Stimulated activated CD8-positive, alpha-beta memory T cell treated with anti-CD3 and anti-CD28 coated beads, Interleukin-12 subunit alpha, Interleukin-12 subunit beta, amount 100 ng/mL, for 1 hour (primary cell): Measurements from ENCODE around the gene PACRGL.
"Not testable (repeated sequence)": the region's sequence is repeated elsewhere in the genome, so short reads cannot be mapped to it uniquely, and the experiment has no call there.

Source experiments
- DNase-seq: peaks from one replicate; pipeline ENCODE4 v3.0.0-alpha.2; 2020; ENCODE audit warnings: low read depth

PACRGL gene

GRCh38 chr4:20723463-20723862 is 23.2 kb downstream of the PACRGL start:
- DNase-seq: no peak

GRCh38 chr4:20724915-20725314 is 24.7 kb downstream of the PACRGL start:
- no peak for DNase-seq

- no peak for DNase-seq
These were observed 35.7 kb downstream of the PACRGL start for GRCh38 chr4:20735931-20736330.

- DNase-seq: not testable (repeated sequence)
These were observed 45.7 kb downstream of the PACRGL start for GRCh38 chr4:20746000-20746399.

- DNase-seq: no peak
These were observed 52.4 kb downstream of the PACRGL start for GRCh38 chr4:20752641-20753040.

GRCh38 chr4:20754036-20754435 is 53.8 kb downstream of the PACRGL start:
- no peak for DNase-seq

GRCh38 chr4:20760053-20760452 is 59.8 kb downstream of the PACRGL start:
- DNase-seq: no peak

- no peak for DNase-seq
These were observed 61.1 kb downstream of the PACRGL start for GRCh38 chr4:20761382-20761781.

- DNase-seq: no peak
These were observed 61.6 kb downstream of the PACRGL start for GRCh38 chr4:20761826-20762225.

GRCh38 chr4:20764366-20764992 is 64.2 kb downstream of the PACRGL start:
- DNase-seq: no peak

GRCh38 chr4:20773144-20773997 is 73.1 kb downstream of the PACRGL start:
- peak; percentile 0 for DNase-seq

GRCh38 chr4:20778896-20779295 is 78.6 kb downstream of the PACRGL start:
- no peak for DNase-seq

- not testable (repeated sequence) for DNase-seq
These were observed 82.9 kb downstream of the PACRGL start for GRCh38 chr4:20783134-20783533.

- DNase-seq: no peak
These were observed 87.8 kb downstream of the PACRGL start for GRCh38 chr4:20787940-20788665.
